HG02623 (cell line): ENCODE measurements around the gene CAMTA1.

Experiments used
- ATAC-seq: cut with Tn5 transposase; IDR thresholded peaks from one replicate; pipeline ENCODE4 v1.9.1; 2021; ENCODE audit warnings: moderate library complexity; ENCODE audit not compliant: unreplicated experiment

The CAMTA1 gene

GRCh38 chr1:7220712-7221252 lies 435.5 kb downstream of the CAMTA1 start:
- ATAC-seq: no peak

GRCh38 chr1:7221826-7222694 lies 436.8 kb downstream of the CAMTA1 start:
- no peak for ATAC-seq

- ATAC-seq: no peak
These were observed 437.4 kb downstream of the CAMTA1 start for GRCh38 chr1:7222695-7223015.

GRCh38 chr1:7223334-7224080 lies 438.3 kb downstream of the CAMTA1 start:
- no peak for ATAC-seq

- no peak for ATAC-seq
These were observed 438.9 kb downstream of the CAMTA1 start for GRCh38 chr1:7224081-7224534.

- no peak for ATAC-seq
These were observed 439.4 kb downstream of the CAMTA1 start for GRCh38 chr1:7224644-7225043.

- no peak for ATAC-seq
These were observed 440.7 kb downstream of the CAMTA1 start for GRCh38 chr1:7225711-7226505.

- ATAC-seq: no peak
These were observed 442.4 kb downstream of the CAMTA1 start for GRCh38 chr1:7227654-7228053.

GRCh38 chr1:7228252-7228961 lies 443.2 kb downstream of the CAMTA1 start:
- ATAC-seq: no peak

- no peak for ATAC-seq
These were observed 443.9 kb downstream of the CAMTA1 start for GRCh38 chr1:7229186-7229585.

- ATAC-seq: no peak
These were observed 444.7 kb downstream of the CAMTA1 start for GRCh38 chr1:7229696-7230631.

GRCh38 chr1:7232441-7233236 lies 447.4 kb downstream of the CAMTA1 start:
- ATAC-seq: no peak

GRCh38 chr1:7233237-7233540 lies 447.9 kb downstream of the CAMTA1 start:
- no peak for ATAC-seq

GRCh38 chr1:7233646-7234470 lies 448.6 kb downstream of the CAMTA1 start:
- no peak for ATAC-seq

GRCh38 chr1:7234471-7234755 lies 449.2 kb downstream of the CAMTA1 start:
- no peak for ATAC-seq

- no peak for ATAC-seq
These were observed 450.7 kb downstream of the CAMTA1 start for GRCh38 chr1:7235871-7236517.

- ATAC-seq: no peak
These were observed 451.7 kb downstream of the CAMTA1 start for GRCh38 chr1:7236844-7237515.
